HG03039 (cell line): Measurements from ENCODE around the gene RPP25L.

Experiments
- ATAC-seq: cut with Tn5 transposase; IDR thresholded peaks from one replicate; pipeline ENCODE4 v1.9.1; 2021; ENCODE audit warnings: mild to moderate bottlenecking, moderate library complexity; ENCODE audit not compliant: unreplicated experiment

The RPP25L gene

DNA sequence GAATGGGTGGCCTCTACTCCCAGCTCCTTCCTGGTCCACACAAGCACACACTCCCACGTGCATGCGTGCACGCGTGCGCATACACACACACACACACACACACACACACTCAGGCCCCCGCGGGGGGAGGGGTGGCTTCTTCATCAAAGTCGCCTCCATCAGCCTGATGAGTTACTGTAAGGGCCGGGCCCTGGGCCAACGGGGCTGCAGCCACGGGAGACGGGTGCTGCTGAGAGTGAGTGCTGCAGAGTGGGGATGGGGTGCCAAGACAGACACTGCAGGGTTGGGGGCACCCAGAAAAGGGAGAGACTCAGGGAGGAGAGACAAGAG, 40.5 kb downstream of the RPP25L start:
- ATAC-seq, result no peak

DNA sequence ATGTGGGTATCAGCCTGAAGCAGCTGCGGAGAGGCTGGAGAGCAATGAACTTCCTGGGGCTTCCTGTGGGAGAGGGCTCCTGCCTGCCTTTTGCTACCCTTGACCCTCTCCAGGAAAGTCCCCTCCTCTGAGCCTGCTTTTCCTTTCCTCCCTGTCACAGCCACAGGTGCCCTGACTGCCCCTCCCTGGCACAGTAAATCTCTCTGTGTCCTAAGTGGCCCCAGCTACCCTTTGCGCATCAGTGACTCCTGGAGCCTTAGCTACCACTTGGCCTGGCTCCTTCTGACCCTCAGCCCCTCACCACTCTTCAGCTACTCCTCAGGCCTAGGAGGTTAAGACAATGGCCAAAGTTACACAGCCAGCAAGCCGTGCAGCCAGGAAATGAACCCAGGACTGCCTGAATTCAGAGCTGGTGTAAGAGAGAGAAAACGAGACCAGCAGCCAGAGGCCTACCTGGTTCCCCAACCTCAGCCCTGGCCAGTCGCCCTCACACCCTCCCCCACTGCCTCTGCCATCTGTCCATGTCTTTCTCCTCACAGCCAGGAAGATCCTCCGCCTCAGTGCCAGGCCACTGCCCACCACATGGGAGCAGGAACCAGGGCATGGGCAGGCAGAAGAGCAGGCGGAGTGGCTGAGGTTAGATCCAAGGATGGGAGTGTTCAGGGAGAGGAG, 41.0 kb downstream of the RPP25L start:
- no peak for ATAC-seq

DNA sequence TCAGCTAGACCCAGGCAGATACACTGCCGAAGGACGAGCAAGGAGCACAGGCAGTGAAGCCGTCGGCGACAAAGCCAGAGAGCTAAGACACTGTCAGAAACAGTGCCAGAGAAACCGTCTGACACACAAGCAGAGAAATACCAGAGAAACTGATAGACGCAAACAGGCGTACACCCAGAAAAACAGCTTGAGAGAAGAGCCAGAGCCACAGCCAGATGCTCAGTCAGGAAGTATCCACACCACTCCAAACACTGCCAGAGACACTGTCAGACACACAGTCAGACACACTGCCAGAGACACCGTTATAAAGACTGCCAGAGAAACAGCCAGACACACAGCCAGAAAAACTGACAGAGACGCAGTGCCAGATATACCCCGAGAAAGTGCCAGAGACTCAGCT, 41.5 kb downstream of the RPP25L start:
- ATAC-seq, result no peak

DNA sequence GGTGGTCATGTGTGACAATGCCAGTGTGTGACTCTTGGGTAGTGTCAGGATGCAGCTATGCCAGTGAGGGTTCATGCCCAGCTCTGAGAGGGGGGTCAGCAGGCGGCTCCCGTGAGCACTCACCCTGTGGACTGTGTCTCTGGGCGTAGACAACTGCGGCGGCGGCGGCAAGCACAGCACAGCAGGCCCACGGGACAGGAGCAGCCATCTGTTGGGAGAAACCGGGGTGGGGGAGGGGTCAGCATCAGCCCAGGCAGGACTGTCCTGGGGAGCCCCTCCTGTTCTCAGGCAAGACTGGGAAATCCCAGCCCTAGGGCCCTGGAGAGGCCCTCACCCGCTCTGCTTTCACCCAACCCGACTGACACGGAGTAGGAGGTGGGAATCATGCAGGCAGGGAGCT, 43.1 kb downstream of the RPP25L start:
- no peak for ATAC-seq

DNA sequence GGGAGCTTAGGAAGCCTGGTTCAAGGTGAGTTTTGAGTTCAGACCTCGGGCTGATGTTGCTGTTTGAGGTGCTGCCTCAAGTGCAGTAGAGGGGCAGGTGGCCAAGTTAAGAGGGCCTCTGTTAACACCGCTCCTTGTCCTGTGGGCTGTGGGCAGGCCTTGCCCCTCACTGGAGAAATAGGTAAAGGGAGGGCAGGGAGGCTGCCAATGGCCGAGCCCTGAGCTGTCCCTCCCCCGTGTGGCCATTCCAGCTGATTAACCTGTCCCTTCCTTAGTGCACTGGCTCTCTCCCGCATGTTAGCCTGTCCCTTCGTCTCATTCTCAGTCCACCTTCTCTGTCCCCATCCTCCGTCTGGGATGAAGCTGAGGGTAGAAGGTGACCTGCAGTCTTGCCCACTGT, 43.8 kb downstream of the RPP25L start:
- ATAC-seq, result no peak

DNA sequence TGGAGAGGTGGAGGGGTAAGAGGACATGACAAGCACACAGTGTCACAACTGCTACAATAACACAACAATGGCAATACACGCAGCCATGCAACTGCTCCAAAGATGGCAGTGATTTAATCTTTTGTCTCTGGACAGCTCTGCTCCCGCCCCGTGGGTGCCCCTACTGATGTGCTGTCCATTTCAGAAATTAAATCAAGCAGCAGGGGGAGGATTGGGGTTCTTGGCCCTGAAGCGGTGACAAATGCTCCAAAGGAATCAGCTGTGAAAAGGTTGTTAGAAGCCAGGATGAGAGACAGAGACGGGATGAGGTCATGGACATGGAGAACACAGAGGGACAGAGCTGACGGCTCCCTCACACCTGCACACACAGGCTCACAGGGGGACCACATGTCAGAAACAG, 44.9 kb downstream of the RPP25L start:
- ATAC-seq, result no peak

DNA sequence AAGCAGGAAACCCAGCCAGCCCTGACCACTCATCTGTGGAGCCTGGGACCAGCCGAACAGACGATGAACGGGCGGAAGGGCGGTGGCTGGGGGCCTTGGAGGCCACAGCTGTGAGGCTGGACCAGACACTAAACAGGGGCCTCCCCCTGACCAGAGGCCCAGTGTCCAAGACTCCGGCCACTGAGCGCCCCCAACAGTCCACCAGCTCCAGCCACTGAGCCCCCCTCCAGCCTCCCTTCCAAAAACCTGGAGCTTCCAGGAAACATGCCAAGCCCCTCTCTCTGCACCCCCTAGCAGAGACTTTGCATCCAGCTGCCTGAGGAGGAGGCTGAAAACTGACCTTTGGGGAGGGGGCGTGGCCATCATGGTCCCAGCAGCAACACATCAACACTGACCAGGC, 45.6 kb downstream of the RPP25L start:
- ATAC-seq, result no peak

DNA sequence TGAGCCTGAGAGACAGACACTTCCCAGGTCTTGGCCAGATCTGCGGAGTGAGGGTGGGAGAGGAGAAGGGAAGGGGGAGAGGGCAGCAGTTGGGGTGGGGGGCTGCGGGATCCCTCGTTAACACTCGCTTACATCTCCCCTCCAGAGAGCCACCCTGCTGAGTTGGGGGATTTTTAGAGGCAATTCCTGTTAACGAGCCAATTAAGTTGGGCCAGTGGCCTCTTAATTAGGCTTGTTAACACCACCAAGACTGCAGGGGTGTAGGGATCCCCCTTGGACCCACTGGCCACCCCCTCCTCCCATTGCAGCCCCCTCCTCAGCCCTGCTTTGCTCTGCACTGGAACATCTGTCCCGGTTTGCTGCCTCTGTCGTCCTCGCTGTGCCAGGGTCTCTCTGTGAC, 46.0 kb downstream of the RPP25L start:
- no peak for ATAC-seq

DNA sequence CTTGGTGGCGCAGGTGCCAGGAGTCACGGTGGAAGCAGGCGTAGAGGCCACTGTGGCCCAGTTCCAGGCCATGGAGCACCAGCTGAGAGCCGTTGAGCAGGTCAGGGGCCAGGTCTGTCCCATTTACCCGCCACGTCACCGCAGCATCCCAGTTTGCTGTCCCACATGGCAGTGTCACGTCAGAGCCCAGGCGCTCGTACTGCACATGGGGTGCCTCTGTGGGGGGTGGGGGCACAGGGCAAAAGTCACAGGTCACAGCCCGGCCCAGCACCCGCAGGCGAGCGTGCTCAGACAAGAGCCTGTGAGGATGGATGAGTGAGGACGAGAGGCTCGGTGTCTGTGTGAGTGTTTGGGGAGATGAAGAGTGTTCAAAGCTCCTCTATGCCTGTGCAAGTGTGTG, 47.3 kb downstream of the RPP25L start:
- no peak for ATAC-seq

DNA sequence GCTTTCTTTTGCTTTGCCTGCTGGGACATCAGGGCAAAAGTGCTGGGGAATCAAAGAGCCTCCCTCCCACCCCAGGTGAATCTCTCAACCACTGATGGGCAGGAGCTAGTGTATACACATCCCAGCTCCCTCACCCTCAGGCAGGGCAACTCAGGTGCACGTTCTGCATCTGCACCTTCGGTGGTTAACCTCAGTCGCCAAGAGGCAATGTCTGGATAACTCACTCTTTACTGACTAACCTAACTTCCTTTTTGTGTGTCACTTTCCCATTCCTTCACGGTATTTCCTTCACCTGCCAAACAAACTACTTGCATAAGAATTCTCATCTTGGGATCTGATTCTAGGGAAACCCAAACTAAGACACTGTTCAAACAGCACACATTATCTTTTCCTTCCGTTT, 48.6 kb downstream of the RPP25L start:
- no peak for ATAC-seq

DNA sequence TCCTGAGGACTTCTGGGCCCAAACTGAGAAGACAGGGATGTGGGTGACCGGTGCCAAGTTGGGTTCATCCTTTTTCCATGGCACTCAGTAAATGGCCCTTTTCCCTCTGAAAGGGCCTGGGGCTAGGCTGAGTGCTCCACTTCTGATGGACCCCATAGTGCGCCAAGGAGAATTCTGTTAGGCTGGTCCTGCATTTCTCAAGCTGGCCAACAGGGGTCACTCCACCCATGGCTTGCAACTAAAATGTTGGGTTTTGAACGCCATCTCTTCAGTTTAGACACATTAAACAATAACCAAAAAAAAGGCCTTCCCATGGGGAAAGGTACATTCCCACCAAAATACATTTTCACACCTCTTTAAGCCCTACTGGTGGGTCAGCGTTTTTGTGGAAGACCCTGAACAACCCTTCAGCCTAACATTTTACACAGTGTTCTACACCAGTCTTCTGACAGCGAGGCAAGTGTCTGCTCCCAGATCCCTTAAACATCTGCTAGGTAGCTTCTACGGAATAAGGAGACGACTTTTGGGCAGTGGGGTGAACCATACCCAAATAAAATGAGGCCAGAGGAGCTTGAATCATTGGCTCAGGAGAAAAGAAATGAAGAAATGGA, 49.7 kb downstream of the RPP25L start:
- no peak for ATAC-seq

DNA sequence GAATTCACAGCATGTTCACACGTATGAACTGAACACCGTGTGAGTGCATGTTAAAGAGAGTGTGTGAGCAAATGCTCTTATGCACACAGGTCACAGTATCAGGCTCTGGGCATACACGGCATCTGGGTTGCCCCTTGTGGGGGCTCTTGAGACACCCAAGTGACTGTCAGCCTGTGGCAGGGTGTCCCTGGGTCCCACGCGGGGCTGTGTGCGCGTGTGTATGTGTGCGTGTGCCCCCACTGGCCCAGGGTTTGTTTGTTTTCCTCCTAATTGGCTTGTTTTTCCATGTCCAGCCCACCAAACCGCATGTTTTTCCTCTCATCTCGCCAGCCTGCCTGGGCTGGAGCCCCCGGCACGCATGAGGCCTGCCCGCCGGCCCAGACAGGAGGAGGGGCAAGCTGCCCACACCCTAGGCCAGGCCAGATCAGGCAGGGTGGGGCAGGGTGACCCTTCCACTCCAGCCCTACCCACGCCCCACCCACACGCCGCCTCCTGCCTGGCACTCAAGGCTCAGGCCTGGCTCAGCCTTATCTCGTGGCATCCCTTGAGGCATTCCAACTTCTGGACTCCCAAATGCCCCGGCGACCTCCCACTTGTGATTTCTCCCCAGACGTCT, 51.2 kb downstream of the RPP25L start:
- ATAC-seq, result no peak
